IPS-11a (cell line): ENCODE results near the gene MRPL32.

ENCODE experiments used
- H3K4me3 ChIP-seq: one replicate; pipeline ENCODE4 v1.5.1; 2013; ENCODE audit warnings: low read depth, low read length, control low read depth

Gene MRPL32

GRCh38 chr7:42964293-42964692 is 32.1 kb downstream of the MRPL32 start:
- H3K4me3 ChIP-seq, result no peak overlapping the region

- no peak overlapping the region for H3K4me3 ChIP-seq
Observed at GRCh38 chr7:42964849-42965805, 33.0 kb downstream of the MRPL32 start.

- H3K4me3 ChIP-seq, result no peak overlapping the region
Observed at GRCh38 chr7:42967391-42967790, 35.2 kb downstream of the MRPL32 start.

GRCh38 chr7:42972699-42973500 is 40.7 kb downstream of the MRPL32 start:
- H3K4me3 ChIP-seq, result no peak overlapping the region

GRCh38 chr7:42976371-42976770 is 44.2 kb downstream of the MRPL32 start:
- no peak overlapping the region for H3K4me3 ChIP-seq

GRCh38 chr7:42978496-42978895 is 46.3 kb downstream of the MRPL32 start:
- H3K4me3 ChIP-seq, result no peak overlapping the region

GRCh38 chr7:42980084-42980483 is 47.9 kb downstream of the MRPL32 start:
- no peak overlapping the region for H3K4me3 ChIP-seq

GRCh38 chr7:42980514-42980913 is 48.3 kb downstream of the MRPL32 start:
- H3K4me3 ChIP-seq, result no peak overlapping the region

GRCh38 chr7:42981601-42982000 is 49.4 kb downstream of the MRPL32 start:
- H3K4me3 ChIP-seq, result no peak overlapping the region

- H3K4me3 ChIP-seq, result no peak overlapping the region
Observed at GRCh38 chr7:42982604-42983115, 50.5 kb downstream of the MRPL32 start.

- no peak overlapping the region for H3K4me3 ChIP-seq
Observed at GRCh38 chr7:42984137-42984536, 52.0 kb downstream of the MRPL32 start.

GRCh38 chr7:42986213-42986612 is 54.0 kb downstream of the MRPL32 start:
- no peak overlapping the region for H3K4me3 ChIP-seq

GRCh38 chr7:42986781-42987248 is 54.6 kb downstream of the MRPL32 start:
- no peak overlapping the region for H3K4me3 ChIP-seq
